ENCODE data around the gene CHSY1.

DNA sequence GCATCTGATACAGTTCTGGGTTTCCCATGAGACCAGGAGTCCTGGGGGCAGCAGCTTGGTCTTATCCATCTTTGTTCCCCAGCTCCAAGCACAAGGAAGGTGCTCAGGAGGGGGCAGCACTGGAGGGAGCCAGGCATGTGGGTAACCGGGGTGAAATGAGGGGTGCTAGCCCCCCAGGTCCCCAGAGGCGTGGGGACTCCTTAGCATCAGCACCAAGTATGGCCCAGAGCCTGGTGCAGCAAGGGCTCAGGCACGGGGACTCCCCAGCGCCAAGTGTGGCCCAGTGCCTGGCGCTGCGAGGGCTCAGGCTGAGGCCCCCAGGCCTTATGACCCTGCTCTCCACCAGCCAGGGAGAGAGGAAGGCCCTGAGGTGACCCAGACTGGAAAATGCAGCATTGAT is 94.1 kb downstream of the CHSY1 start:
- TF ChIP-seq EZH2phosphoT487 (IDR thresholded peaks at IDR 0.05; ENCODE audit: insufficient read depth, low read depth) = no peak
- no peak for TF ChIP-seq EZH2 (IDR thresholded peaks at IDR 0.05; ENCODE audit: insufficient read depth, poor library complexity, severe bottlenecking)

Measured in GM23248 (cell line).